Stimulated activated CD4-positive, alpha-beta T cell treated with anti-CD3 and anti-CD28 coated beads, Interleukin-4, amount 100 ng/mL, for 24 hours (primary cell): ENCODE results near the gene TOMM7.

Experiments used
- DNase-seq: peaks from one replicate; pipeline ENCODE4 v3.0.0-alpha.2; 2020

The TOMM7 gene

DNA sequence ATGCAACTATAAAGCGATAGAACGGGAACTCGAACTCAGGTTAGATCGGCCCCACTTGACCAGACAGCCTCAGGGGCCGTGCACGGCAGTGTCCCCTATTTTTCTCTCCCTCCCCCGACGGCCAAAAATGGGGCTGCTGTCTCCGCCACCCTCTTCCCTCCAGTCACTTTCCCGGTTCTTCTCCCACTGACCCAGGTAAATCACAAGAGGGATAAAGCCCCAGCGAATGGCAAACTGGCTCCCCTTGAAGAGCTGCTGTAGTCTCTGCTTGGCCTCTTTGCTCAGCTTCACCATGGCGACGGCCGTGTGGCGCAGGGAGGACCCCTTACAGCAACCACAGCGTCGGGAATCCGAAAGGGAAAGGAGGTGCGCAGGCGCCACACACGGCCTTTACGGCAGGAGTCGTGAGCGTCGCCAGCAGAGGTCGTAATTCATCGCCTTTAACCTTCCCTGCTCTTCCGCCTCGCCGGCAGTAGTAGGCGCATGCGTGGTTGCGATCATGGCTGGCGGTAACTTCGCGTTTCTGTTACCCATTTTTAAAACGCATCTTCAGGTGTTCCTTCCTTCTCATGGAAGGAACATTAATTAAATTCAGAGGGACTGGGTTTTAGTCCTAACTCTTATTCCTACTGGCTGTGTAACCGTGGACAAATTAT, at the start of gene TOMM7:
Gene TOMM7 (minus strand): TSS at position 364 of the 656 bp plus-strand sequence. CDS start 70 bp downstream, at position 294.
- peak; percentile 90 for DNase-seq

DNA sequence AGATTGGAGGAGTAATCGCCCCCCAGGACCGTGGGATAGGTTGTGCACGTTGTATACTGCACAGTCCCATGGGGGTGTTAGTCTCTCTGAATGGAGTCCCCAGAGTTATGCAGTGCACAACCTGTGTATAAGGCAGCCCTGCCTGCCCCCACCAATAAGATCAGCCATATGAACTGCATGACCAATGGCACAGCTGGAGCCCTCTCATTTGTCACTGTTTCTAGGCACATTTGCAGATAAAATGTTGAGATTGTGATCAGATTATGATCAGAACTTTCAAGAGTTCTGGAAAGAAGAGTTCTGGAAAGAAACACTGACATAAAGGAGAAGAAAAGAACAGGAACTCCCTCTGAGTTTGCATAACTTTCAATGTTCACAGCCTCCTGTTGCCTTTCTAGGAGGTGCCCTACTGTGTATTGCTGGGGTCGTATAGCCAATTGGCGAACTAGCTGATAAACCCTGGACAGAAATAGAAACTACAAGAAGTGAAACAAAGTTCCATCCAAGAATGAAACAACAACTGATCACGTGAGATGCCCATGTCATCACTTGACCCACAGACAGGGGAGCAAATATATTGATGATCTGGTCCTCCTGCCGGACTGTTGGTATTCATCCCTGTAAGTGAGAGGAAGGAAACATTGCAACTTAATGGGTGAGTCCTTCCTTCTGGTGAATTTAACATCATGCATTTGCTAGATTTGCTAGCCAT, 49.6 kb upstream of the TOMM7 start:
- no peak for DNase-seq

DNA sequence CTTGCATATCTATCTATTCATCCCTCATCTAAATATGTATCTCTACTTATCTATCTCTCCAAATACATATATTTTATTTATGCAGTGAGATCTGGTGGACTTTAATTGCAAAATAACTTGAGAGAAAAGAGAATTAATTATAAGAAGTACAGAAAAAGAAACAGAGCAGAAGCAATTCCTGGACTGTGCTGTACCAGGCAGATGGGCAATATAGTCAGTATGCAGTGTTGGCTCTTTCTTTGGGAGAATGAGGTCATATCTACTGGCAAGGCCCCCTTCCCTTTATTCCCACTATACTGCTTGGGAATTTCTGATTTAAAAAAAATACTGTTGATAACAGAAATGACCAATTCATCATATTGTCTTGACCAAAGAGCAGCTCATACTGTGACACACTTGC, 49.0 kb upstream of the TOMM7 start:
- no peak for DNase-seq

DNA sequence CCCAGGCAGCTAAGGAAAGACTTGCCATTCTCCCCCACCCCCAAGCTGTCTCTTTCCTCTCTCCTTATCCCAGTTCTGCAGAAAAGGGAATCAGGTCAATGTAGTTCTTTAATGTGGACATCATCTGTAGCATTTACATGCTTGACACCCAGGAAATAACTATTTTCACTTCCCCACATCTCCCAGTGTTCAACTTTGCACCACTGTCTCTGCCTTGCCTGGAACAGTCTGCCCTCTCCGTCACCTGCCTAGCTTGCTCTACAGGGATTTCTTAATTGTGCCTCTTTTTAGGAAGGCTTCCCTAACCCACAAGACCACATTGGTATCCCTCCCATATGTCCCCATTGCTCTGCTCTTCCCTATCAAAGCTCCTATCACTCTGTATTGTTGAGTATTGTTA, 45.9 kb upstream of the TOMM7 start:
- no peak for DNase-seq

DNA sequence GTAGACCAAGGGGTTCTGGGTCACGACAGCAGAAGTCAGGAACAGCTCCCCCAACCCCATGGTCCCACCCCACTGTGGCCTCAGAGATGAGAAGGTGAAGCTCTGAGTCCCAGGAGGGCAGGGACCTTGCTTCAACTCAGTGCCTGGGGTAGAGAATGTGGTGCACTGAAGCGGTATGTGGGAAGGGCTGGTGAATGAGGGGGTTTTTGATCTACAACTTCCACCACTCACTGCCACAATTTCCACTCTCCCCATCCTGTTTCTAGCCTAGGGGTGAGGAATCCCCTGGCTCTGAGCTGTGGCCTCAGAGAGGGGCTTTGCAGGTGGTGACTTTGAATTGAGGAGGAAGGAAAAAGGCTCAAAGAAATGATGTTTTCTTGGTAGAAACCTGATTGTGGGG, 44.9 kb upstream of the TOMM7 start:
- DNase-seq: no peak

DNA sequence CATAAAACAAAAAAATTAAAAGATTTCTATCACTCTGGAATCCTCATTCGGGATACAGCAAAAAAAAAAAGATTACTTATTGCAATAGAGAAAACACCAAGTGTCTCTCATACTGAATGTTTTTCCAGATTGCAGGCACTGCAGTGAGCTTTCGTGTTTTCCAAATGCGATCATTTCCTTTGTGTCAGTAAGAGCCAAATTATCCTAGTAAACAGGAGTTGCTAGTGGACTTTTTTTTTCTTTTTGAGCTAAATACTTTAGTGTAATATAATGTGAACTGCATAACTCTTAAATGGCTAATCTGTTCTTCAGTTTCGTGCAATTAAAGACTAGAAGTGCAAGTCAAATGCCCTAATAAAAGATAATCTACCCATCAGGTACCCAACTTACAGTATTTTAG, 44.4 kb upstream of the TOMM7 start:
- no peak for DNase-seq

DNA sequence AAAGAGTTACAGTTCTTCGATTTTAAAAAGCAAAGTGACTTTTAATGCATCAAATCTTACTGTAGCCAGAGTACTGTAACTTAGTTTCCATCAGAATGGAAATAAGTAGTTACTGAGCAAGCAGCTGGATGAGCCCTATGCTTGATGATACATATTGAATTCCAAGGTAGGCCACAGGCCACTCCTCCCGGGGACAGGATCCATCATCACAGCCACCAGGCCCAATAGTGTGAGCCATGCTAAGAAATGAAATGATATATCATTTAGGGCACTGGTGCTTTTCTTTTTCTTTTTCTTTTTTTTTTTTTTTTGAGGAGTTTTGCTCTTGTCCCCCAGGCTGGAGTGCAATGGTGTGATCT, 42.9 kb upstream of the TOMM7 start:
- DNase-seq: no peak

DNA sequence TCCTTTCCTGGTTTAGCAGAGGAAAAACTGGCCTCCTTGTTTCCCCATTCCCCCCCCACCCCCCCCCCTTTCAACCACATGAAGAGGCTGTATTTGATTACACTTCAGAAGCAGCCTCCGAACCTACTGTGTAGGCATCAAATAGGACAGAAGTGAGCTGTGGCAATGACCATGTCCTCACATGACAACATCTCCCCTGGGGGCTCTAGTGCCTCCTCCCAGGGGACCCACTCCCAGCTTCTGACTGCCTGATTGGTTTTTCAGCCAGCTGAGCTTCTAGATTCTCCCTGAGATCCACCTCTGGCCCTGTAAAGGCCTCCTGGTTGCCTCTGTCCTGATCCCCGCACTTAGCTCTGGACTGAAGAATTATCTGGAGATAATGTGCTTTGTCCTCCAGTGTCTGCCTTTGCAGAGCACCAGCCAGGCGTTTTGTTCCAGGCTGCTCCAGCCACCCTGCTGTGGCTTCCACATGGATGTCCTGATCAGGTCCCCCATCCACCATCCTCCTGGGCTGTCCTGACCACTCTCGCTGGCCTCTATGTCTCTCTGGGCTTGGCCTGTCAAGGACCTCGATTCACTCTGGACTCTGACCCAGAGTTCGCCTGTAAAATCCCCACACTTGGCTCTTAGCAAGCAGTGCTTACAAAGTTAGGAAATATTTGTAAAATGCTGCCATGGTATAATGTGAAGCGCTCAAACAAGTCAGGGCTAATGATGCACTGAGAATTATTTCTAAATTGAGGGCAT, 42.4 kb upstream of the TOMM7 start:
- no peak for DNase-seq

DNA sequence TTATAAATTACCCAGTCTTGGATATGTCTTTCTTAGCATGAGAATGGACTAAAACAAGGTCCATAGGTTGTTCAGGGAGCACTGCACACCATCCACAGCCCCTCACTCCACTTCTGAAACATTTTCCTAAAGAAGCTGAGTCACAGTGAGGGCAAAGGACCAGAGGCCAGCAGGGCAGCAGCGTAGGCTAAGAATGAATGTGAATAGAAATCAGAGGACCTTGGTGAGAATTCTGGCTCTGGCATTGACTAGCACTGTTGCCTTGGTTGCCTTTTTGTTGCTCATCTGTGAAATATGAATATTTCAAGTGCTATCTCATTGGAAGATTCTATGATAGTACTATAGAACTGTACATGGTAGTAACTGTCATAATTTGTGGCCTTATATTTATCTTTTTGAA, 41.7 kb upstream of the TOMM7 start:
- no peak for DNase-seq

DNA sequence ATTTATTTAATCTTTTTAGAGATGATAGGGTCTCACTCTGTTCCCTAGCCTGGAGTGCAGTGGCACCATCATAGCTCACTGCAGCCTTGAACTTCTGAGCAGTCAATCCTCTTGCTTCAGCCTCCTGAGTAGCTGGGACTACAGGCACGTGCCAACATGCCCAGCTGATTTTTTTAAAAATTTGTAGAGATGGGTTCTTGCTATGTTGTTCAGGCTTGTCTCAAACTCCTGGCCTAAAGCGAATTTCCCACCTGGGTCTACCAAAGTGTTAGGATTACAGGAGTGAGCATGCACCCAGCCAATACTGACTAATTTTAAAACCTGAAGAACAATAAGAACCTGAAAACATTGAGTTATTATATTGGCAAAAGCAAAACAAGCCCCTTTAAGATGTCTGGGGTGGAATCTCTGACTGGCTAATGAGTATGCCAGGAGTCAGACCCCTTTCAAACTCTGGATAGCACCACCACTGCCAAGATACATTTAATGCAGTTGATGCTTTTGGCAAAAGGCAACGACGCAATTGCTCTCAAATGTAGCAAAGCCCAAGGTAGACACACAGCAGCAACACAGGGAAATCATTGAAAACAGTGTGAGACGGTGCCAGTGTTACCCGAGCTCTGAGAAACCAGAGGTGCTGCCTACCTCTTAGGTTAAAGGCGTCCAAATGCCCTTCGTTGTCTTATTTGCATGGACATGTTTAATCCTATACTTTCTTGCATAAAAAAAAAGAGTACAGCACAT, 40.7 kb upstream of the TOMM7 start:
- no peak for DNase-seq

DNA sequence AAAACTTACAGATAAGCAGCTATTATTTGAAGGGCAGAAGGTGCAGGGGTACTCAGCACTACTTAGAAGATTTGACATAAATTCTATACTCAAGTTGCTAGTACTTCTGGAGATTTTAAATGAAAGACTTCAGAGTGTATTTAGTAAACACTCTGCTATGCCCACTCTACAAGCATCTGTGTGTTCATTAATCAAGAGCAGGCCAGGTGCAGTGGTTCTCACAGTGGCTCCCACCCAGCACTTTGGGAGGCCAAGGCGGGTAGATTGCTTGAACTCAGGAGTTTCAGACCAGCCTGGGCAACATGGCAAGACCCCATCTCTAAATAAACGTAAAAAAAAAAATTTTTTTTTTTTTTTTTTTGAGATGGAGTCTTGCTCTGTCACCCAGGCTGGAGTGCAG, 38.9 kb upstream of the TOMM7 start:
- no peak for DNase-seq

DNA sequence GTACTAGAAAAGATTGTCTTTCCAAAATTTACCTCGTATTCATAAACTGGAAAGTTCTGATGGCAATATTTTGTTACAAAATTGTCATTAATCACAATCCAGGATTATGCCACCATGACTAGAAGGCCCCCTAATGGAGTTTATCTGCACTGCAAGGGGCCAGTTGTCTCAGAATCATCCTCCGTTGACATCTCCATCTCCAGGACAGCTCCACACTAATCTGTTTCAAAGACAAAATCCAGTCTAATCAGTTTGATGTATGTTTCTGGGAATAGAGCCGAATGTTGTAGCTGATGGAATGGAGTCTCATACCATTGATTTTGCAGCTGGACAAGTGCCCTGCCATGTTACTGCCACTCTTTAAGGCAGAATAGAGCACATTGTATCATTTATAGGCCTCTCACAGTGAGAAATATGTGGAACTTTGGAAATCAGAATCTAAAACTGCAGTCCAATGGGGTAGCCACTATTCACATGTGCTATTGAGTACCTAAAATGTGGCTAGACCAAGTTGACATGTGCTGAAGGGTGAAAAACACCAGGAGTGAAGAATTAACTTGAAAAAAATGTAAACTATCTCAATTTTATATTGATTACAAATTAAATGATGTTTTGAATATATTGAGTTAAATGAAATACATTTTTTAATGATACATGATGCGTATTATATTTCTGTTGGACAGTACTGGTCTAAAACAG, 38.3 kb upstream of the TOMM7 start:
- peak; percentile 44 for DNase-seq

DNA sequence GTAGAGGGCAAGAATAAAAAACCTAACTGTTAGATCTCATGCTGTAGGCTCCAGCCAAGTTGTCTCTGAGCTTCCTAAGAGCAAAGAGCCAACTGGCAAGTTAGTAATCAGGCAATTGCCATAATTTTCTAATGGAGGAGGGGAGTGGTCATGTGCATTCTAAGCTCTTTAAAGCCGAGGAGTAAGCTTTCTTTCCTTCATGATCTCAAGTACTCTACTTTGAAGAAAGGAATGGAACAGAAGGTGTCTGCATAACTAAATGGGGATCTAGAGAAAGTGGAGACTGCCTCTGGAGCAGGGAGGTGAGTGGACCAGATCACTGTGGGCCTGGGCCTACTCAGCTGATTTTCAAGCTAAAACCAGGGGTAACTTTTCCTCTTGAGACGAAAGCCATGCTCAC, 37.7 kb upstream of the TOMM7 start:
- no peak for DNase-seq

DNA sequence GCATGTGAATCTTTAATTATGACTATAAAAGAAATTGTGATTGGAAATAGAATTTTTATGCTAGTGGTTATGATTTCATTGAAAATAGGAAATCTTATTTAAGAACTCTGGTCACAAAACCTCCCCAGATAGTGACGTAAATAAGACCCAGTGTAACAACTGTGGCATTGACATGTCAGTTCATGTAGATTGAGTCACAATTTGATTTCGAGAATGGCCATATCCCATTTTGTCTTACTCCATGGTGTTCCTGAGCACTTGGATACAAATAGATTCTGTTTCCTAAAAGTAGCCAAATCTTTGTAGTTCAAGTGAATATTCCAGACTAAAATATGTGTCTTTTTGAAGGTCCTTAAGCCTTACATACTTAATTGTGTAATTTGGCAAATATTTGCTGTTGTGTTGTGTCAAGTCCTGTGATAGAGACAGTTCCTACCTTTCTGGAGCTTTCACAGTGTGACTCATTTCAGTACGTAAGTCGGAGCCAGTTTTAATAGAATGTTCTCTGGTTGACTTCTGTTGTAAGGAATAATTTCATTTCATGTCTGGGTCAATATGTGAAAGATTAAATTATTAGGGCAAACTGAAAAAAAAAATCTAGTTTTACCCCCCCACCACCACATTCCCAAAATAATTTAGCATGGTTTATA, 37.1 kb upstream of the TOMM7 start:
- DNase-seq: no peak

DNA sequence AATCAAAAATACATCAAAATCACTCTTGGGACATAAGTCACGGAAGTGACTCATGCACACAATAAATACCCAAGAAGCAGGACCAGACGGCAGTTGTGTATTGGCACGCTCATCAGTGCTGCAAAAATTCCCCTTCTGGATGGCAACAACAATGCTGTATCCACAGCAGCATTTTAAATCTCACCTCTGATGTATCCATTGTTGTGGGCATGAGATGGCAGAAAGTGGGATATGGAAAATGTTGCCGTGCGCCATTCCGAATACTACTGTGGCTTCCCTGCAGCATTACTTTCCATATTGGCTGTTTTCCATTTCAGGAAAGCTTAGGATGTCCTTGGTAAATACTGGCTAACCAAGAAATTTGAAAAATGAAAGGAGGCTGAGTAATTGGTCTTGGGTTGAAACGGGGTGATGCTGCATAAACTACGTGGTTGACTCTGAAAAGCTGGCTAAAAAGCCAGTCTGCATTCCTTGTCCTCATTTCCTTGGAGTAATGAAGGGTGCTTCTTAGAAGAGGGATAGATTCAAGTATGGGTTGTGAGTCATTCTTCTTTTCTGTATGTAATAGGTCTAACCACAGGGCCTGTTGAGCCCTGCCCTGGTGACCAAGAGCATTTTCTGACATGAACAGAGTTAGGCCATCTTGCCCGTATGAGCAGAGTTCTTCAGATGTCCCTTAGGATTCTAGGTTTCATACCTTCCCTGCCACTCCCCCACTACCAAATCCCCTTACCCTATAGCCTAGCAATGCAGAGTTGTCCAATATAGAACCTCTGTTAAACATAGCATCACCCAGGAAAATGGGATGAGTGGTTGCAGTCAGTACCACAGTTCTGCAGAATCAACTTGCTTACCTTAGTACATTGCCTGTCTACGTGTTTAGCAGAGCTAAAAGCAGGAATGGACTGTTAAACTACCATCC, 36.3 kb upstream of the TOMM7 start:
- DNase-seq: no peak

DNA sequence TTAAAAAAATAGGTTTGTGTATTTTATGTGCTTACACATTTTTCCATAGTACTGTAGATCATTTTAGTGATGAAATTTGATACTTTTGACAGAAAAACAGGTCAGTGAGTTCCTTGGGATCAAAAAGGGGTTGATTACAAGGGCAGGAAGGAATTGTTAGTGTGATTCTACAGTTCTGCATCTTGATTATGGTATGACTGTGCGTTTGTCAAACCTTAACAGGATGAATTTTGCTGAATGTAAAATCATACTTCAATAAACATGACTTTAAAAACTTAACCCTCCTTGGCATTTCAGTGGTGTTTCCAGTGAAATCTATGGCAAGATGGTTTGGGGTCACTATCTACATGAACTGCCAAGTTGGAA, 35.6 kb upstream of the TOMM7 start:
- no peak for DNase-seq

DNA sequence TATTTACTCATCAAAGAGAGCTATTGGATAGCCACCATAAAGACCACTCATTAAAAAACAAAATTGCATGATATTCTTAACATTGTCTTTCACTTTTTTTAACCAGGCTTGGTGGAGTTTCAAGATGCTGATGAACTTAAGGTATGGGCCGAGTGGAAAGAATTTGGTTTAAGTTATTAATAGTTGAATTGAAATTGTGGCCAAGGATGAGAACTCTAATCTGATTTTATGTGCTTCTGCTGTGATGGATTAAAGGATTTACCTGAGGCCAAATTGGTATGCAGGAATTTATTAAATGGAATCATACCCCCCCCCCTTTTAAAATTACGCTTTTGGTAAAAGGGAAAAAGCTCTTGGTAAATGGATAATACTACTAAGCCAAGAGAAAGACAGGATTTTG, 33.8 kb upstream of the TOMM7 start:
- DNase-seq: no peak

DNA sequence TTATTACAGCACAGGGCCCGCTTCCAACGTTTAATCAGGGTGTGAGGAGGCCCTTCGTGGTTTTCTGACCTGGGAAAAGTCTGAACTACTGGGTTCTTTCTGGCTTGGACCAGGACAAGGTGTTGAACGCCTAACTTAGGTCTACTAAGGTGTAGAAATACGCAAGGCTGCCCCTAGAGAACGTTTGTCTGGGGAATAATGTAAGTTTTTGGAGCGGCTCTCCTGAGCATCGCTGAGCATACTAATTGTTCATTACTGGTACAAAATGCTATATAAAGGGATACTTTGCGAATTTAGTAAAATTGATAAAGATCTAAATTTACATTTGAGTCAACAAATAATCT, 32.4 kb upstream of the TOMM7 start:
- DNase-seq: no peak

DNA sequence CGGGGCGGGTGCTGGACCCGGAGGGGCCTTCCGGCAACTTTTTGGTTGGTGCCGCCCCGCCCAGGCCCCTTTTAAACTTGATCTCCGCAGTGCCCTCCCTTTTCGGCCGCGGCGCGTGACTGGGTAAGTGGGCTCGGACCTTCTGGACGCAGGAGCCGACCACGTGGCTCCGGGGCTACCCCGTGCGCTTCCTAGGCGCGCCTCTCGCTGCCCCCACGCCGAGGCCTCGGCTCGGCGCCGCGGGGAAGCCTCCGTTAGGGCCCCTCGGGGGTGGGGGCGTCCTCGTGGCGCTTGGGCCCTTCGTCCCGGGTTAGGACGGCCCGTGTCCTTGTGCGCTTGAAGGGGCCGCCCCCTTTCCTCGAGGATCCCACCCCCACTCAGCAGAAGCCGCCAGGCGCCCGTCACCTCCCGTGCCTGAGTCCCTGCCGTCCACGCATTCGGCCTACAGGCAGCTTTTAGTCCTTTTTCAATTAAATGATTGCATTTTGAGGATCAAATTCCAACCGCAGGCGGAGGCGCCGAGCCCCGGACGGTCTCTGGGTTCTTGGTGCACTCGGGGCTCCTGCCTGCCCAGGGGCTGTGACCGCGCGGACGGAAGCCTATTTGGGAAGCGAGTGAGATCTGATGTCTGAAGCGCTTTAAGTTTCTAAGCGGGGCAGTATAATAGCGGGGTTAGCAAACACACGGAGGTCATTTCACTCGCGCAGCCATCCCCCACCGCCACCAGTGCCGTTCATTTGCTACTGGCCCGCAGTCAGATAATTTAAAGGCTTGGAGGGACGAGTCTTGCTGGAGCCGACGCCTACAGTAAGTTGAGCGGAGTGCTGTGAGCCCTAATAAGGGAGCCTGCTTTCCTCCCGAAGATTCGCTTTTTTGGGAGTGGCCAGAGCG, 31.8 kb upstream of the TOMM7 start:
- peak; percentile 86 for DNase-seq

DNA sequence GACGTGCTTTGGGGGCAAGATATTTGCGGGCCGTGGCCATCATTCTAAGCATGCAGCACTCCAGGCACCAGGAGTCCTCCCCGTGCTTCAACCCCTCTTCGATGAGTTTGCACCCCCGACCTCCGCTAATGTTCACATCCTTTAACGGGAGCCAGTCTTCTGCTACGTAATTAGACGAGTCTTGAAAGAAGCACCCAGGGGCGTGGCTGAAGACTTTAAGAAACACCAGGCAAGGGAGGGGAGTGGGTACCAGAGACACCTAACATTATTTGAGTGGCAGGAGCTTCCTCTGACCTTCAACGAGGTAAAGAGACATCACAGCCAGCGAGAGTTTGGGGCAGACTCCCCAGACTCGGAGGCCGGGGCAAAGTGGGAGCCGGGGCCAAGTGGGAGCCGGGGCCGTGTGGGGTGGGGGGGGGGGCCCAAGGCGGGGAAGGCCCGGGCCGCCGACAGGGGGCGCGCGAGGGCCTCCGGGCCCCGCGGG, 31.1 kb upstream of the TOMM7 start:
- DNase-seq: peak; percentile 65
